Parathyroid adenoma (tissue), 2 donors: ENCODE measurements around the gene ABCF2.

Experiments
- H2AFZ ChIP-seq: fragments of 300-600 bp; sonication (generic); one replicate; pipeline ENCODE4 v1.7.0; 2017; ENCODE audit warnings: antibody characterized with exemption, mild to moderate bottlenecking
- H3K27ac ChIP-seq: fragments of 300-600 bp; sonication (generic); one replicate; pipeline ENCODE4 v1.7.0; 2017
- H3K27me3 ChIP-seq: fragments of 300-600 bp; sonication (generic); one replicate; pipeline ENCODE4 v1.7.0; 2017; ENCODE audit warnings: low read length; ENCODE audit not compliant: control insufficient read depth, insufficient read depth
- H3K36me3 ChIP-seq: fragments of 300-600 bp; sonication (generic); one replicate; pipeline ENCODE4 v1.7.0; 2017; ENCODE audit warnings: low read length; ENCODE audit not compliant: control insufficient read depth, insufficient read depth
- H3K4me1 ChIP-seq: fragments of 300-600 bp; sonication (generic); one replicate; pipeline ENCODE4 v1.7.0; 2017; ENCODE audit warnings: control low read depth
- H3K4me2 ChIP-seq: fragments of 300-600 bp; sonication (generic); one replicate; pipeline ENCODE4 v1.7.0; 2017; ENCODE audit warnings: low read length
- H3K4me3 ChIP-seq: fragments of 300-600 bp; sonication (generic); one replicate; pipeline ENCODE4 v1.7.0; 2017; ENCODE audit warnings: low read depth, low read length
- H3K79me2 ChIP-seq: fragments of 300-600 bp; sonication (generic); one replicate; pipeline ENCODE4 v1.7.0; 2017; ENCODE audit warnings: control low read depth
- H3K9ac ChIP-seq: fragments of 300-600 bp; sonication (generic); one replicate; pipeline ENCODE4 v1.7.0; 2017; ENCODE audit warnings: mild to moderate bottlenecking
- H3K9me3 ChIP-seq: fragments of 300-600 bp; sonication (generic); one replicate; pipeline ENCODE4 v1.7.0; 2017; ENCODE audit warnings: low read length; ENCODE audit not compliant: control insufficient read depth
- CTCF ChIP-seq: fragments of 300-600 bp; sonication (generic); IDR thresholded peaks from one replicate; pipeline ENCODE4 v1.7.0; 2017; ENCODE audit warnings: antibody characterized with exemption, mild to moderate bottlenecking
- donor health status: primary hyperparathyroidism.

ABCF2 gene

GRCh38 chr7:151228024-151228866 lies 1.2 kb upstream of the ABCF2 start:
- Histone ChIP-seq H2AFZ (peak overlapping the region; percentile 69), H3K27me3 (no peaks in the 10 kb centered on the region), H3K9me3 (no peaks in the 10 kb centered on the region), H3K9ac (no peak overlapping the region), H3K4me2 (peak overlapping the region; percentile 85), H3K4me3 (peak overlapping the region; percentile 73), H3K36me3 (no peaks in the 10 kb centered on the region), H3K79me2 (peaks cover 36% of the 10 kb centered on the region), H3K4me1 (peaks cover 20% of the 10 kb centered on the region), H3K27ac (peak overlapping the region; percentile 66)
- TF ChIP-seq CTCF: no peak

GRCh38 chr7:151226560-151226874 lies 488 bp downstream of the ABCF2 start:
- peak overlapping the region; percentile 73 for H3K4me3 ChIP-seq
- peak overlapping the region; percentile 89 for H3K4me2 ChIP-seq
- peaks cover 21% of the 10 kb centered on the region for H3K79me2 ChIP-seq
- H3K9me3 ChIP-seq: no peaks in the 10 kb centered on the region
- H3K4me1 ChIP-seq: peaks cover 14% of the 10 kb centered on the region
- no peak overlapping the region for H3K27ac ChIP-seq
- no peak for TF ChIP-seq CTCF
- H3K27me3 ChIP-seq: no peaks in the 10 kb centered on the region
- no peaks in the 10 kb centered on the region for H3K36me3 ChIP-seq
- H2AFZ ChIP-seq: peak overlapping the region; percentile 69
- H3K9ac ChIP-seq: no peak overlapping the region

- TF ChIP-seq CTCF: no peak
- Histone ChIP-seq H3K4me2 (peak overlapping the region; percentile 89), H3K27ac (no peak overlapping the region)
Observed at GRCh38 chr7:151225948-151226510, 976 bp downstream of the ABCF2 start.

GRCh38 chr7:151223728-151224127 lies 3.3 kb downstream of the ABCF2 start:
- no peak overlapping the region for H3K4me3 ChIP-seq
- no peak overlapping the region for H2AFZ ChIP-seq
- H3K9me3 ChIP-seq: no peaks in the 10 kb centered on the region
- no peak overlapping the region for H3K9ac ChIP-seq
- H3K4me2 ChIP-seq: no peak overlapping the region
- H3K36me3 ChIP-seq: no peaks in the 10 kb centered on the region
- H3K79me2 ChIP-seq: peaks cover 18% of the 10 kb centered on the region
- H3K4me1 ChIP-seq: peaks cover 11% of the 10 kb centered on the region
- H3K27me3 ChIP-seq: no peaks in the 10 kb centered on the region
- no peak for TF ChIP-seq CTCF
- H3K27ac ChIP-seq: no peak overlapping the region

More at GRCh38 chr7:151225948-151226510, 976 bp downstream of the ABCF2 start:
- H3K9me3 ChIP-seq: no peaks in the 10 kb centered on the region
- no peaks in the 10 kb centered on the region for H3K27me3 ChIP-seq
- no peak overlapping the region for H2AFZ ChIP-seq
- H3K9ac ChIP-seq: no peak overlapping the region
- H3K79me2 ChIP-seq: peaks cover 20% of the 10 kb centered on the region
- peaks cover 11% of the 10 kb centered on the region for H3K4me1 ChIP-seq
- H3K36me3 ChIP-seq: no peaks in the 10 kb centered on the region
- H3K4me3 ChIP-seq: peak overlapping the region; percentile 73
